OCI-LY7 (cell line): Measurements from ENCODE around the gene FYB2.

Source experiments
- CTCF ChIP-seq: fragments of 200-600 bp; sonication (generic); conservative IDR thresholded peaks from 2 replicates; pipeline ENCODE4 v1.5.1; 2014; ENCODE audit warnings: mild to moderate bottlenecking, antibody characterized with exemption, low read length, moderate library complexity, mixed read lengths
- EZH2phosphoT487 ChIP-seq: fragments of 200-600 bp; sonication (generic); IDR thresholded peaks from 2 replicates; pipeline ENCODE4 v1.6.1; 2018; ENCODE audit warnings: low read depth, borderline replicate concordance, mild to moderate bottlenecking, mixed run types, antibody characterized with exemption, low read length, moderate library complexity, mixed read lengths

DNA sequence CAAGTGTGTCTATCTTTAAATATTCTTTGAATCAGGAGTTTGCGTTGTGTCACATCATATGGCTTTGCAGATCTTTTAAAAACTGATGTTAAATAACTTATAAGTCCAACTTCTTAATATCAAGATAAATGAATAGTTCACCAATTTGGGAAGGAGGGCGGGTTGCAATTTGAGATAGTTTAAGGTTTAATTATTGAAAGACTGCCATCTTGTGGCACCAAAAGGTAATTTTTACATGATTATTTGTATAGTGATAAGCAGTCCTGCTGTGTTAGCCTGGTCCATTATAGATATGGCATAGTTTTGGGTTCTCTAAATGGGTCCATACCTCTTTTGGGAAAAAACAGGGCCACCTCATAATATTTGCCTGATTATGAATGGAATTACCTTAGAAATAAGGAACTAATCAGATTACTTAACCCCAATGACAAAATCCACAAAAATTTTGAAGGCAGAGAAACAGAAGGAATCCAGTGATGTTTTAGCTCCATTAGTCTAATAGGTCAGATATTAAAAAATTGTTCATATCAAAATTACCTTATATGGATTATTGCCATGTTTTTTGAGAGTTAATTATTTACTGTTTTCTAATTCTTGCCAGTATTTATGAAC, 109.8 kb downstream of the FYB2 start:
- TF ChIP-seq CTCF (peak; percentile 84), EZH2phosphoT487 (no peak)
